HEK293 (cell line): ENCODE measurements around the gene PAN2.
"Not testable (repeated sequence)": the region's sequence is repeated elsewhere in the genome, so short reads cannot be mapped to it uniquely, and the experiment has no call there.

Source experiments
- CTCF ChIA-PET: fragments of 350-600 bp; formaldehyde crosslinking; extraction: SDS; loops from one replicate; lab custom pipeline; 2021; ENCODE audit warnings: antibody characterized with exemption; lab: Yijun Ruan, JAX
- POLR2A ChIA-PET: fragments of 300-600 bp; formaldehyde crosslinking; extraction: SDS; loops from one replicate; lab custom pipeline; 2020; ENCODE audit warnings: antibody characterized with exemption, inconsistent platforms; lab: Yijun Ruan, JAX
- H3K27ac ChIP-seq: fragments of 200-500 bp; sonication (Bioruptor generic); 2 replicates; pipeline ENCODE4 v1.5.1; 2014; ENCODE audit warnings: low read depth, low read length, control low read depth, inconsistent platforms; ENCODE audit errors: extremely low read depth
- H3K36me3 ChIP-seq, 2 experiments: fragments of 200-500 bp in 1 of 2; sonication (Bioruptor generic) in 1 of 2; 1 replicate in 1 of 2; 2 replicates in 1 of 2; pipeline ENCODE4 v1.5.1; 2014 to 2017; ENCODE audit warnings: inconsistent platforms in 2 of 2, low read length in 2 of 2; ENCODE audit not compliant: control insufficient read depth in 2 of 2, insufficient read depth in 1 of 2
- H3K4me1 ChIP-seq: fragments of 200-500 bp; sonication (Bioruptor generic); 2 replicates; pipeline ENCODE4 v1.5.1; 2014; ENCODE audit warnings: mild to moderate bottlenecking, low read length, inconsistent platforms; ENCODE audit not compliant: control insufficient read depth, insufficient read depth
- H3K4me3 ChIP-seq: 2 replicates; pipeline ENCODE4 v1.5.1; 2011; ENCODE audit warnings: low read depth, mild to moderate bottlenecking, control low read depth, low read length, moderate library complexity
- H3K9me3 ChIP-seq: fragments of 200-500 bp; sonication (Bioruptor generic); 2 replicates; pipeline ENCODE4 v1.5.1; 2014; ENCODE audit warnings: low read depth, low read length, inconsistent platforms; ENCODE audit not compliant: control insufficient read depth, insufficient read depth
- GLIS2 ChIP-seq: fragments of 450-650 bp; formaldehyde crosslinking; IDR thresholded peaks from 2 replicates; pipeline ENCODE4 v1.5.1; 2016; ENCODE audit warnings: missing biosample characterization, missing genetic modification characterization
- ZNF121 ChIP-seq: fragments of 450-650 bp; formaldehyde crosslinking; IDR thresholded peaks from 2 replicates; pipeline ENCODE4 v1.5.1; 2016; ENCODE audit warnings: missing biosample characterization, missing genetic modification characterization
- ZNF426 ChIP-seq: fragments of 450-650 bp; formaldehyde crosslinking; IDR thresholded peaks from 2 replicates; pipeline ENCODE4 v1.5.1; 2017; ENCODE audit warnings: missing biosample characterization, missing genetic modification characterization, mild to moderate bottlenecking, inconsistent platforms, moderate library complexity
- ZNF776 ChIP-seq: fragments of 450-650 bp; formaldehyde crosslinking; IDR thresholded peaks from 2 replicates; pipeline ENCODE4 v1.5.0; 2017; ENCODE audit warnings: missing biosample characterization, missing genetic modification characterization, borderline replicate concordance
- ZSCAN23 ChIP-seq: fragments of 450-650 bp; formaldehyde crosslinking; IDR thresholded peaks from 2 replicates; pipeline ENCODE4 v1.5.1; 2016; ENCODE audit warnings: missing biosample characterization, missing genetic modification characterization
- TF ChIP-seq, protein P1 (sequence below): fragments of 450-650 bp; formaldehyde crosslinking; IDR thresholded peaks from 2 replicates; pipeline ENCODE4 v1.5.1; 2017; ENCODE audit warnings: missing biosample characterization, missing genetic modification characterization
- TF ChIP-seq, protein P2 (sequence below): fragments of 450-650 bp; formaldehyde crosslinking; IDR thresholded peaks from 2 replicates; pipeline ENCODE4 v1.5.1; 2016; ENCODE audit warnings: missing biosample characterization, missing genetic modification characterization
- TF ChIP-seq, protein P3 (sequence below): fragments of 450-650 bp; formaldehyde crosslinking; IDR thresholded peaks from 2 replicates; pipeline ENCODE4 v1.5.1; 2016; ENCODE audit warnings: missing biosample characterization, missing genetic modification characterization

PAN2 gene

DNA sequence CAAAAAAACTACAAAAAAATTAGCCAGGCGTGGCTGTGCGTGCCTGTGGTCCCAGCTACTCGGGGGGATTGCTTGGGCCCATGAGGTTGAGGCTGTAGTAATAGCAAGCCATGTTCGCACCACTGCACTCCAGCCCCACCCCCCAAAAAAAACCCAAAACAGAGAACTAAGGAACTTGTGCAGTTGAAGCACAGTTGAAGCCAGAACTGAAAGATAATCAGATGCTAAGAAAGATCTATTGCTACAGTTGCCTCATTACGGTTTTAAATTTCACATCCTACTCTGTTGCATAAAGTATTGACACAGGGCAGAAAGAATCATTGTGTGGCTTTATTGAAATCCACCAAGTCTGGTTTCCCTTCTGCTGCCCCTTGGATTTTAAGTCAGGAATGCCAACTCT, 37.5 kb downstream of the PAN2 start (continued):
- TF ChIP-seq, protein P1, sequence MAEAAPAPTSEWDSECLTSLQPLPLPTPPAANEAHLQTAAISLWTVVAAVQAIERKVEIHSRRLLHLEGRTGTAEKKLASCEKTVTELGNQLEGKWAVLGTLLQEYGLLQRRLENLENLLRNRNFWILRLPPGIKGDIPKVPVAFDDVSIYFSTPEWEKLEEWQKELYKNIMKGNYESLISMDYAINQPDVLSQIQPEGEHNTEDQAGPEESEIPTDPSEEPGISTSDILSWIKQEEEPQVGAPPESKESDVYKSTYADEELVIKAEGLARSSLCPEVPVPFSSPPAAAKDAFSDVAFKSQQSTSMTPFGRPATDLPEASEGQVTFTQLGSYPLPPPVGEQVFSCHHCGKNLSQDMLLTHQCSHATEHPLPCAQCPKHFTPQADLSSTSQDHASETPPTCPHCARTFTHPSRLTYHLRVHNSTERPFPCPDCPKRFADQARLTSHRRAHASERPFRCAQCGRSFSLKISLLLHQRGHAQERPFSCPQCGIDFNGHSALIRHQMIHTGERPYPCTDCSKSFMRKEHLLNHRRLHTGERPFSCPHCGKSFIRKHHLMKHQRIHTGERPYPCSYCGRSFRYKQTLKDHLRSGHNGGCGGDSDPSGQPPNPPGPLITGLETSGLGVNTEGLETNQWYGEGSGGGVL (tag by site-specific recombination), result no peak
- TF ChIP-seq, protein P2, sequence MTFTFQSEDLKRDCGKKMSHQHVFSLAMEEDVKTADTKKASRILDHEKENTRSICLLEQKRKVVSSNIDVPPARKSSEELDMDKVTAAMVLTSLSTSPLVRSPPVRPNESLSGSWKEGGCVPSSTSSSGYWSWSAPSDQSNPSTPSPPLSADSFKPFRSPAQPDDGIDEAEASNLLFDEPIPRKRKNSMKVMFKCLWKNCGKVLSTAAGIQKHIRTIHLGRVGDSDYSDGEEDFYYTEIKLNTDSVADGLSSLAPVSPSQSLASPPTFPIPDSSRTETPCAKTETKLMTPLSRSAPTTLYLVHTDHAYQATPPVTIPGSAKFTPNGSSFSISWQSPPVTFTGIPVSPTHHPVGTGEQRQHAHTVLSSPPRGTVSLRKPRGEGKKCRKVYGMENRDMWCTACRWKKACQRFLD (tag by site-specific recombination), result no peak

DNA sequence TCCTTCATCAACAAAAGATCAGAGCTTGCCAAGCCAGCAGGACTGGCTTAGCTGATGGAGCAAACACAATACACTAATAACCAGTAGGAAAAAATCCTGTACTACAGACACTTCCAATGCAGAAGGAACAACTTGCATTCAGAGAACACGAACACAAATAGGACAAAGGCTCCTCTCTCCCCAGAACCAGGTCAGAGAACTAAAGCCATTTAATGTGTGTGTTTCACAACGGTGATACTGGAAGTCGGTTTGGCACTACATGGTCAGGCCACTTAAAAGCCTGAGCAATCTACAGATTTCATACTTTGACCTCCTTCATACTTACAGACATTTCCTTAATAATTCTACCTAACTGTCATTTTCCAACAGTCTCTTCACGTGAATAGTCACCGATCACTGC, 40.0 kb downstream of the PAN2 start:
- no peak for TF ChIP-seq ZNF776 (tag by site-specific recombination)
- no peak for TF ChIP-seq ZSCAN23 (tag by site-specific recombination)

DNA sequence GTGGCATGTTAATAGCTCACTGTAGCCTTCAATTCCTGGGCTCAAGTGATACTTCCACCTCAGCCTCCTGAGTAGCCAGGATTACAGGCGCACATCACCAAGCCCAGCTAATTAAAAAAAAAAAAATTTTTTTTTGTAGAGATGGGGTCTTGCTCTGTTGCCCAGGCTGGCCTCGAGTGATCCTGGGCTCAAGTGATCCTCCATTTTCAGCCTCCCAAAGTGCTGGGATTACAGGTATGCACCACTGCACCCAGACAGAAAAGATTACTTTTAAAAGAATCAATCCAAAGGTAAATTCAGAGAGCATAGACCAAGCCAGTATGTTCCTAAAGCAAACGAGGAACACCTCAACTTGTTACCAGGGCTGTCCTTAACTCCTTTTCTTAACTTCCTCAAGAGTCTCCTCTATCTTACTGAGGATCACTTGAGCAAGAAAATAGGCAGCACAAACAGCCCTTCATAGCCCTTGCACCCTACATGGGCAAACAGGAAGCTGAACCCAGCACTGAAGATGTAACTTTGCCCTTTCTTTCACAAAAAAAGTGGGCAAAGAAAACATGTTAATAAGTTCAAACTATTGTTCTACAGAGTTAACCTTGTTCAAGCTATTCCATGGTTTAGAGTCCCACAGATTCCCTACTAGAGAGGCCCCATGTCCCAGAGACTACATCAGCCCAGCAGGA, 45.0 kb downstream of the PAN2 start:
- CTCF ChIA-PET, result interaction anchor here (0.6 to 0.9 kb wide), 5 partner anchors 9 to 632 kb away, joined by 3 to 5 read pairs (median 3); partner anchors contain the start of gene SMARCC2
- TF ChIP-seq GLIS2 (tag by site-specific recombination) (no peak), ZNF121 (peak; percentile 93)
- Histone ChIP-seq H3K4me1 (no peaks in the 10 kb centered on the region), H3K27ac (no peak overlapping the region), H3K36me3 (peaks cover 39 to 64% of the 10 kb centered on the region in 2 experiments), H3K9me3 (no peaks in the 10 kb centered on the region), H3K4me3 (no peak overlapping the region)
- POLR2A ChIA-PET, result interaction anchor here (0.5 kb wide), 1 partner anchor 284 kb away, joined by 3 read pairs; no protein-coding TSS in a partner anchor

More for the DNA sequence above, 40.0 kb downstream of the PAN2 start:
- Histone ChIP-seq H3K27ac (no peak overlapping the region), H3K9me3 (no peaks in the 10 kb centered on the region), H3K36me3 (peaks cover 25 to 65% of the 10 kb centered on the region in 2 experiments), H3K4me1 (peaks cover under 1% of the 10 kb centered on the region; the same call in 1 of the 2 replicates), H3K4me3 (no peak overlapping the region)
- ChIA-PET POLR2A (interaction anchor here (0.6 kb wide), 1 partner anchor 99 kb away, joined by 3 read pairs; no protein-coding TSS in a partner anchor), CTCF (interaction anchor here (0.7 to 1.1 kb wide), 2 partner anchors 37 to 104 kb away, joined by 3 read pairs; partner anchors contain the start of gene SMARCC2)

DNA sequence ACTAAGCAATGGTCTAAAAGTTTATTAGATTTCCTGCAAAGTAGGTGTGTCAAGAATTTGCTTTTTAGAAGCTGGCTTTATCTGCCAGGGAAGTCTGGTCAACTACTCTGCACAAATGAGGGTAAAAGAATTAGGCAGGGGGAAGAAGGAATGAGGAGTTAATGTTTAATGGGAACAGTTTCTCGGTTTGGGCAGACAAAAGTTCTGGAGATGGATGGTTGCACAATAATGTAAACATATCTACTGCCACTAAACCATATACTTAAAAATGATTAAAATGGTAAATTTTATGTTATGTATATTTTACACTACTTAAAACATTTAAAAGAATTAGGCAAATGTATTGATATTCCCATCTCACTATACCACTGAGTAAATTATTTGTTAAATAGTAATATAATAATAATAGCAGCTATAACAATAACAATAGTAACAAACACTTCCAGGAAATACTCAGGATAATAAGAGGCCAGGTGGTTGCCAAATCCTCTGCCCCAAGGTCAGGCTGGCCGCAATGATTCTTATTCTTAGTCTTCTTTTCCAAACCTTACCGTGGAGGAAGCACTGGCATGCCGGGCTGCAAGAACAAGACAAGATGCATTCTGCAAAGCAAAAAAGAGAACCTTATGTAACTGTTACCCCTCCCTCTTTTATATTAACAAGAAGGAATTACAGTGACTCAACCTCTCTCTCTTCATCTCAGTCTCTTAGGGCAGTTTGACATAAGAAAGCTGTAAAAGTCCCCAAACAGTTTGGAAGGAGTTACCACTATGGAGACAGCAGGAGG, 47.6 kb downstream of the PAN2 start:
- ChIA-PET POLR2A (interaction anchor here (1.0 to 1.5 kb wide), 3 partner anchors 11 to 13 kb away, joined by 4 to 6 read pairs (median 6); no protein-coding TSS in a partner anchor), CTCF (interaction anchor here (0.6 to 2.2 kb wide), 5 partner anchors 11 to 823 kb away, joined by 3 to 9 read pairs (median 3); partner anchors contain the start of gene ANKRD52)
- H3K4me1 ChIP-seq, result no peaks in the 10 kb centered on the region
- TF ChIP-seq ZNF426, result no peak
- no peaks in the 10 kb centered on the region for H3K9me3 ChIP-seq
- peaks cover 50 to 78% of the 10 kb centered on the region in 2 experiments for H3K36me3 ChIP-seq
- no peak overlapping the region for H3K4me3 ChIP-seq
- no peak overlapping the region for H3K27ac ChIP-seq

DNA sequence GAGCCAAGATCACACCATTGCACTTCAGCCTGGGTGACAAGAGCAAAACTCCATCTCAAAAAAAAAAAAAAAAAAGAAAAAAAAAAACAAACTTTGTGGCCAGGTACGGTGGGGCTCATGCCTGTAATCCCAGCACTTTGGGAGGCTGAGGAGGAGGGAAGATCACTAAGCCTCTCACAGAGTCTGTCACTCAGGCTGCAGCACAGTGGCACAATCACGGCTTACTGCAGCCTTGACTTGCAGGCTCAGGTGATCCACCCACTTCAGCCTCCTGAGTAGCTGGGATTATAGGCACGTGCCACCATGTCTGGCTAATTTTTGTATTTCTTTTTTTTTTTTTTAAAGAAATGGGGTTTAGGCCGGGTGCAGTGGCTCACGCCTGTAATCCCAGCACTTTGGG, 49.5 kb downstream of the PAN2 start:
- H3K27ac ChIP-seq, H3K9me3 ChIP-seq, H3K4me3 ChIP-seq, H3K4me1 ChIP-seq: not testable (repeated sequence)
- ChIA-PET CTCF (interaction anchor here (0.6 kb wide), 1 partner anchor 9 kb away, joined by 3 read pairs; no protein-coding TSS in a partner anchor), POLR2A (interaction anchor here (1.3 kb wide), 1 partner anchor 18 kb away, joined by 3 read pairs; no protein-coding TSS in a partner anchor)
- H3K36me3 ChIP-seq, result peaks cover 68 to 80% of the 10 kb centered on the region in 2 experiments
- TF ChIP-seq, protein P3, sequence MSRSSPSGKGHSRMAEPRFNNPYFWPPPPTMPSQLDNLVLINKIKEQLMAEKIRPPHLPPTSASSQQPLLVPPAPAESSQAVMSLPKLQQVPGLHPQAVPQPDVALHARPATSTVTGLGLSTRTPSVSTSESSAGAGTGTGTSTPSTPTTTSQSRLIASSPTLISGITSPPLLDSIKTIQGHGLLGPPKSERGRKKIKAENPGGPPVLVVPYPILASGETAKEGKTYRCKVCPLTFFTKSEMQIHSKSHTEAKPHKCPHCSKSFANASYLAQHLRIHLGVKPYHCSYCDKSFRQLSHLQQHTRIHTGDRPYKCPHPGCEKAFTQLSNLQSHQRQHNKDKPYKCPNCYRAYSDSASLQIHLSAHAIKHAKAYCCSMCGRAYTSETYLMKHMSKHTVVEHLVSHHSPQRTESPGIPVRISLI, result peak; percentile 67
